Effector memory CD4-positive, alpha-beta T cell (primary cell): ENCODE results near the gene SLC6A19.

ENCODE experiments used
- DNase-seq, 3 donors: peaks; one replicate each; pipeline ENCODE4 v3.0.0-alpha.2; 2020
- H3K27ac ChIP-seq: 2 replicates; pipeline ENCODE4 v1.7.0; 2013; ENCODE audit warnings: mild to moderate bottlenecking, low read length, moderate library complexity; ENCODE audit not compliant: insufficient read depth, poor library complexity, severe bottlenecking
- H3K27me3 ChIP-seq: replicated peaks from 2 replicates; pipeline ENCODE4 v1.7.0; 2013; ENCODE audit warnings: mild to moderate bottlenecking, low read length; ENCODE audit not compliant: insufficient read depth, control insufficient read depth, poor library complexity, severe bottlenecking
- H3K36me3 ChIP-seq: 2 replicates; pipeline ENCODE4 v1.7.0; 2013; ENCODE audit warnings: mild to moderate bottlenecking, low read length, moderate library complexity; ENCODE audit not compliant: control insufficient read depth, insufficient read depth
- H3K4me1 ChIP-seq: 2 replicates; pipeline ENCODE4 v1.7.0; 2013; ENCODE audit warnings: low read length, mild to moderate bottlenecking; ENCODE audit not compliant: control insufficient read depth, insufficient read depth, poor library complexity, severe bottlenecking
- H3K4me3 ChIP-seq: 2 replicates; pipeline ENCODE4 v1.7.0; 2013; ENCODE audit warnings: low read length, low read depth, mild to moderate bottlenecking; ENCODE audit not compliant: insufficient read depth, poor library complexity, severe bottlenecking
- H3K9me3 ChIP-seq: 2 replicates; pipeline ENCODE4 v1.7.0; 2013; ENCODE audit warnings: mild to moderate bottlenecking, low read length, moderate library complexity; ENCODE audit not compliant: control insufficient read depth

SLC6A19 gene

DNA sequence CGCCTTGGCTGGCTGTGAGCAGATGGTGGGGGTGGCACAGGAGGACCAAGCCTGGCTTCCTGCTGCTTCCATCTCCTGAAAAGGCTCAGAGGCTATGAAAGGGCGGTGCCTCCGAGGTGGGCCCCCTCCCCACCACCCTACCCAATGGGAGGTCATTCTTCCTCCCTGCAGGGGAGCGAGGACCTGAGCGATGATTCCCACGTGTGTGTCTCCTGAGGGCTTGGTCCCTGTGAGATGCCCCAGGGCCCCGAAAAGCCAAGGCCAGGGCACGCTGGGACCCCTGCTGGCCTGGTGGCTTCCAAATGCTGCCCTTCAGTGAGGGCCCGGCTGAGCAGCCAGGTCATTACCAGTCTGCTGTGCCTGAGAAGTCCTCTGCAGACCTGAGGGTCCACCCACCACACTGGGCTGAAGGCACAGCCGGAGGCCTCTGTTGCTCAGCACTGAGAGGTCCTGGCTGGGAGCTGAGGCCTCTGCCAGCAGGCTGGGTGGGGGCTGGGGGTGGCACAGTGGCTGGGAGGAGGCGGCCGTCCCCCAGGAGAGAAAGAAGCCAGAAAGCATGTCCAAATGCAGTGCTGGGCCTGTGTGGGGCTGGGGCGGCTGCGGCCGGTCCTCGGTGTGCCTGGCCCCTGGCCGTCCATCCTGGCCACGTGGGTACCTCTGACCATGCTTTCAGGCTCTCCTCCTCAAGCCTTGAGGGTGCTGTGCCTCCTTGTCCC is 14.0 kb upstream of the SLC6A19 start:
- DNase-seq = no peak
- Histone ChIP-seq H3K27me3 (no peaks in the 10 kb centered on the region), H3K27ac (no peak overlapping the region)

DNA sequence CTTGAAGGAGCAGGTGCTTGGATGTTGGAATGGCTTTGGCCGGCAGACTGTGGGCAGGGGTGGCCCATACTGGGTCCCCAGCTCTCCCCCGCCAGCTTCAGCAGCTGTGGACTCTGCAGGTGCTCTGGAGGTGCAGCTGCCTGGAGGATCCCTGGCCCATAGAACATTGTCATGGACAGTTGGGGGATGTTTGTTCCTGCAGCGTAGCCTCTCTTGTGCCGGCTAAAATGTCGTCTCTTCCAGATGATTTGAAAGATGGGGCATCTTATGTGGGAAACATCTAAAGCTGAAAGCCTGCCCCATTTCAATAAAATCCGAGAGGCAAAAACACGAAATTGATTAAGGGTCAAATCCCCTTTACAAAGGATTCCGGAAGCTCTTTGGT is 13.5 kb upstream of the SLC6A19 start:
- Histone ChIP-seq H3K4me1 (no peaks in the 10 kb centered on the region), H3K27ac (no peak overlapping the region)
- DNase-seq = no peak

More for the DNA sequence above, 14.0 kb upstream of the SLC6A19 start:
- Histone ChIP-seq H3K36me3 (no peaks in the 10 kb centered on the region), H3K4me1 (no peaks in the 10 kb centered on the region), H3K4me3 (no peak overlapping the region), H3K9me3 (no peaks in the 10 kb centered on the region)

DNA sequence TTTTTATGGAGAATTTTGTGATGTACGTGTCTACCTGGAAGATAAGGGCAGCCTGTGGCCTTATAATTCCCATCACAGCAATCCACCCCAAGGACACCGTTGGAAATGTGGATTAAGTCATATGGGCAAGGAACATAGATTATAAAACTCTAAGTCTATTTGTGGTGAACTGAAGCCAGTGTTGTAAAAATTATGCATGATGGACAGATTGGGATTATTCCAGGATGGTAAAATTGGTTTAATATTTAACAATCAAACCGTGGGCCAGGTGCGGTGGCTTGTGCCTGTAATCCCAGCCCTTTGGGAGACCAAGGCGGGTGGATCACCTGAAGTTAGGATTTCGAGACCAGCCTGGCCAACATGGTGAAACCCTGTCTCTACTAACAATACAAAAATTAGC is 12.9 kb upstream of the SLC6A19 start:
- H3K36me3 ChIP-seq = no peaks in the 10 kb centered on the region

More for the DNA sequence above, 13.5 kb upstream of the SLC6A19 start:
- H3K36me3 ChIP-seq = no peaks in the 10 kb centered on the region
- H3K27me3 ChIP-seq = no peaks in the 10 kb centered on the region
- H3K9me3 ChIP-seq = no peaks in the 10 kb centered on the region
- no peak overlapping the region for H3K4me3 ChIP-seq

DNA sequence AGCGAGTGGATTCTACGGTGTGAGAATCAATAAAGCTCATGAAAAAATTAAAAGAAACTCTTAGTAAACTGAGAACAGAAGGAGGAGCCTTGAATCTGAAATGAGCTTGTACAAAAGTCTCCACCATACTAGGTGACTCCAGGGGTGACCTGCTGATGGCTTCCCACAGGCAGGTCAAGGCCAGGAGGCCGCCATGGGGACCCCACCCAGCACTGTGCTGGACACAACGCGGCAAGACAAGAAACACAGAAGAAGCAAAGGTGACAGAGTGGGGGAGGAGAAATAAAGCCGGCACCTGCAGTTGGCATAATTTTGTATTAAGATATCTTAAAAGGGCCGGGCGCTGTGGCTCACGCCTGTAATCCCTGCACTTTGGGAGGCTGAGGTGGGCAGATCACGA is 12.1 kb upstream of the SLC6A19 start:
- Histone ChIP-seq H3K9me3 (no peaks in the 10 kb centered on the region), H3K36me3 (no peaks in the 10 kb centered on the region), H3K4me1 (no peaks in the 10 kb centered on the region), H3K27me3 (no peaks in the 10 kb centered on the region), H3K27ac (no peak overlapping the region), H3K4me3 (no peak overlapping the region)
- no peak for DNase-seq

More for the DNA sequence above, 12.9 kb upstream of the SLC6A19 start:
- no peak overlapping the region for H3K4me3 ChIP-seq
- H3K27ac ChIP-seq = no peak overlapping the region
- DNase-seq = no peak
- H3K27me3 ChIP-seq = no peaks in the 10 kb centered on the region
- H3K4me1 ChIP-seq = no peaks in the 10 kb centered on the region
- no peaks in the 10 kb centered on the region for H3K9me3 ChIP-seq

DNA sequence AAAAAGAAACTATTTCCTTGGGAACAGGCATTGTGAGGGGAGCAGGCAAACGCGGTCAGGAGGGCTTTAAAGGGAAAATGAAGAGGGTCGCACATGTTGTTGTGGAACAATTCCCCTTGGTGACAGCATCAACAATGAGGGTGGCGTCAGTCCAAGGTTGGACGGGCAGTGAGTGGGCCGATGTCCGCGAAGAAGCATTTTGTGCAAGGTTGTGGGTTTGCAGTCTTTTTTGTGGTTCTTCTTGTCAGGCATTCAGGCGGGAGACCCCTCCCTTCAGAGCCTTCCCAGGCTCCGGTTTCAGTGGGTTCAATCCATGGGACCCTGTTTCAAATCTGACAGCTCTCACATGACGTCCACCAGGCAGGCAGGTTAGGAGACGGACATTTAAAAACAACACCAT is 11.1 kb upstream of the SLC6A19 start:
- H3K4me1 ChIP-seq = no peaks in the 10 kb centered on the region
- DNase-seq = no peak
- H3K27me3 ChIP-seq = no peaks in the 10 kb centered on the region
- no peak overlapping the region for H3K27ac ChIP-seq
- H3K36me3 ChIP-seq = no peaks in the 10 kb centered on the region
- H3K4me3 ChIP-seq = no peak overlapping the region
- no peaks in the 10 kb centered on the region for H3K9me3 ChIP-seq

DNA sequence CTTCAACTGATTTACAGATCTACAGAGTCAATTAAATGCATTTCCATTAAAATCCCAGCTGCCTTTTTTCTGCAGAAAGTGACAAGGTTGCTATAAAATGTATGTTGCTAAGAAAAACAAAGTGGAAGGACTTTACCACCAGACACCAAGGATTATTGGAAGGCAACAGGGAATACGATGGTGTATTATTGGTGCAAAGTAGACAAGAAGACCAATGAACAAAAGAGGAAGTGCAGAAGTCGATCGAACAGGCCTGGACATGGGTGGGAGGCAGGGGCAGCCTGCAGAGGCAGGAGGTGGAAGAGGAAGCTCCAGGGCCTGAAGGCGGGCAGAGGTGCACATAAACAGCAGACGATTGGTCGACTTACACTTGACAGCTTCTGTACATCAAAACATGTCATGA is 10.6 kb upstream of the SLC6A19 start:
- no peaks in the 10 kb centered on the region for H3K4me1 ChIP-seq
- H3K4me3 ChIP-seq = no peak overlapping the region
- no peak for DNase-seq

DNA sequence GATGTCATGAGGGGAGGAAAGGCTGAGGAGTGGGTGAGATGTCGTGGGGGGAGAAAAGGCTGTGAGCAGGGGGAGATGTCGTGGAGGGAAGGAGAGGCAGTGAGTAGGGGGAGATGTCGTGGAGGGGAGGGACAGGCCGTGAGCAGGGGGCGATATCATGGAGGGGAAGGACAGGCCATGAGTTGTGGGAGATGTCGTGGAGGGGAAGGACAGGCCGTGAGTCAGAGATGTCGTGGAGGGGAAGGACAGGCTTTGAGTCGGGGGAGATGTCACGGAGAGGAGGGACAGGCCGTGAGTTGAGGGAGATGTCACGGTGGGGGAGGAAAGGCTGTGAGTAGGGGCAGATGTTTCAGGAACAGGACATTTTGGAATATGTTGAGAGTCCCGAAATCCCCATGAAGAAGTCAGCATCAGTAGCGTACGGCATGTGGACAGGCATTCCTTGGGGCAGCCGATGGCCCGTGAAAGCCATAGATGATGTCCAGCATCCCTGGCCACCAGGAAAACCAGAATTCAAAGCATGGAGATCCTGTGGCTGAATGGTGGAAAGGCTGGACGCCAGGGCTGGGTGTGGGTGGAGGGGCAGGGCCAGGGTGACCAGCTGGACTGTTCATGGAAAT is 8.3 kb upstream of the SLC6A19 start:
- Histone ChIP-seq H3K36me3 (no peaks in the 10 kb centered on the region), H3K4me3 (no peak overlapping the region), H3K27me3 (no peaks in the 10 kb centered on the region), H3K27ac (no peak overlapping the region), H3K4me1 (no peaks in the 10 kb centered on the region), H3K9me3 (no peaks in the 10 kb centered on the region)
- no peak for DNase-seq

More for the DNA sequence above, 10.6 kb upstream of the SLC6A19 start:
- H3K9me3 ChIP-seq = no peaks in the 10 kb centered on the region
- H3K27ac ChIP-seq = no peak overlapping the region
- no peaks in the 10 kb centered on the region for H3K36me3 ChIP-seq
- no peaks in the 10 kb centered on the region for H3K27me3 ChIP-seq

DNA sequence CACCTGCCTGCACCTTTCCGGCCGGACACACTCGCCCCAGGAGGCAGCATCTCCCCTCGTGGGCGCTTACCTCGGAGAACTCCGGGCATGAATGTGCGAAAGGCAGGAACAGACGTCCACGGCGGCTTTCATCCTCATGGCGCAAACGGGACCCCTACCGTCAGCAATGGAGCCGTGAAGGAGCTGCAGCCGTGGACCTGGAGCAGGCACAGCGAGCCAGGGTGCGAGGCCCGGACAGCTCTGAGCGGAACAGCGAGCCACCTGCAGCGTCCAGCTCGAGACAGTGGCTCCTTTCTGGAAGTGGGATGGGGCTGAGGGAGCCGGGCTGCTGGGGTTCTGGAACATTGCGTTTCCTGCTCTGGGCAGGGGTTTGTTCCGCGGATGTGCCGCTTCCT is 7.8 kb upstream of the SLC6A19 start:
- Histone ChIP-seq H3K36me3 (no peaks in the 10 kb centered on the region), H3K27ac (no peak overlapping the region), H3K4me3 (no peak overlapping the region), H3K4me1 (no peaks in the 10 kb centered on the region), H3K27me3 (no peaks in the 10 kb centered on the region), H3K9me3 (no peaks in the 10 kb centered on the region)
- DNase-seq = no peak

DNA sequence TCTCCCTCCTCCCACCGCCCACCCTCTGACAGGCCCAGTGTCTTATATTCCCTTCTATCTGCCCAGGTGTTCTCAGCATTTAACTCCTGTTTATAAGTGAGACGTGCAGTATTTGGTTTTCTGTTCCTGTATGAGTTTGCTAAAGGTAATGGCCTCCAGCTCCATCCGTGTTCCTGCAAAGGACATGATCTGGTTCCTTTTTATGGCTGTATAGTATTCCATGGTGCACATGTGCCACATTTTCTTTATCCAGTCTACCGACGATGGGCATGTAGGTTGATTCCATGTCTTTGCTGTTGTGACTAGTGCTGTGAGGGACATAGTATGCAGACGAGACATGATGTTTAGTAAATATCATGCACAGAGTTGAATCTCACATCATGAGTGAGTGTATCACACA is 7.0 kb upstream of the SLC6A19 start:
- Histone ChIP-seq H3K4me3 (no peak overlapping the region), H3K27ac (no peak overlapping the region), H3K36me3 (no peaks in the 10 kb centered on the region), H3K4me1 (no peaks in the 10 kb centered on the region), H3K27me3 (no peaks in the 10 kb centered on the region), H3K9me3 (no peaks in the 10 kb centered on the region)
- no peak for DNase-seq

DNA sequence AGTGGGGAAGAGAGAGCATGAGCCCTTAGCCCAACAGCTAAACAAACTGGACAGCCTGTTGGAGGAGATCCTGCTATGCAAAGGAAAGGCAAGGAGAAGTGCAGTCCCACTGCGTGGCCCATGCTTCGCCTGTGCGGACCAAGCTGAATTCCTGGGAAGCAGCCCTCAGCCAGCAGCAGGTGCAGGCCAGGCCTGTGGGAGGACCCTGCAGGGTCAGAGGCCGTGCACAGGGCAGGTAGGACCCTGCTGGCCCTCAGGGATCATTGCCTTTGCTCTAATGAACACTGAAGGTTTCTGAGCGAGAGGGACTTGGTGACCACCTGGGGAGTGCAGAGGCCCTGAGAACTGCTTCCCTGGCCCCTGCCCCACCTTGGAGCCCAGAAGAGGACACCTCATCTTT is 6.0 kb upstream of the SLC6A19 start:
- Histone ChIP-seq H3K4me1 (no peaks in the 10 kb centered on the region), H3K9me3 (no peaks in the 10 kb centered on the region), H3K27ac (no peak overlapping the region), H3K4me3 (no peak overlapping the region), H3K36me3 (no peaks in the 10 kb centered on the region), H3K27me3 (no peaks in the 10 kb centered on the region)
- no peak for DNase-seq
